CD4-positive, alpha-beta T cell treated with Interferon alpha-2 for 1 hour (primary cell): ENCODE data around the gene HAUS7.

Source experiments
- DNase-seq, 2 donors: peaks; one replicate each; pipeline ENCODE4 v3.0.0-alpha.2; 2020 to 2022

The HAUS7 gene

GRCh38 chrX:153475751-153476281 lies 5.4 kb upstream of the HAUS7 start:
- DNase-seq = no peak

- no peak for DNase-seq
Observed at GRCh38 chrX:153475271-153475670, 4.9 kb upstream of the HAUS7 start.

GRCh38 chrX:153474718-153475117 lies 4.3 kb upstream of the HAUS7 start:
- peak; percentile 36 to 55 for DNase-seq

GRCh38 chrX:153474266-153474665 lies 3.9 kb upstream of the HAUS7 start:
- DNase-seq = no peak

GRCh38 chrX:153473126-153473525 lies 2.8 kb upstream of the HAUS7 start:
- DNase-seq = no peak

GRCh38 chrX:153471663-153472280 lies 1.4 kb upstream of the HAUS7 start:
- DNase-seq = no peak

- peak in 1 of 2 donors; percentile 16 for DNase-seq
Observed at GRCh38 chrX:153469811-153470410, 465 bp downstream of the HAUS7 start.

GRCh38 chrX:153468008-153468580 lies 2.3 kb downstream of the HAUS7 start:
- no peak for DNase-seq

- no peak for DNase-seq
Observed at GRCh38 chrX:153465691-153466380, 4.5 kb downstream of the HAUS7 start.

- DNase-seq = no peak
Observed at GRCh38 chrX:153464116-153464515, 6.3 kb downstream of the HAUS7 start.

GRCh38 chrX:153463556-153463955 lies 6.8 kb downstream of the HAUS7 start:
- DNase-seq = no peak

GRCh38 chrX:153463031-153463430 lies 7.3 kb downstream of the HAUS7 start:
- DNase-seq = no peak

- DNase-seq = no peak
Observed at GRCh38 chrX:153462291-153462690, 8.1 kb downstream of the HAUS7 start.

- DNase-seq = peak; percentile 40 to 54
Observed at GRCh38 chrX:153460826-153461225, 9.6 kb downstream of the HAUS7 start.

- no peak for DNase-seq
Observed at GRCh38 chrX:153459986-153460385, 10.4 kb downstream of the HAUS7 start.

GRCh38 chrX:153458476-153458875 lies 11.9 kb downstream of the HAUS7 start:
- no peak for DNase-seq

GRCh38 chrX:153457827-153458466 lies 12.4 kb downstream of the HAUS7 start:
- DNase-seq = no peak

- no peak for DNase-seq
Observed at GRCh38 chrX:153457136-153457825, 13.1 kb downstream of the HAUS7 start.

- no peak for DNase-seq
Observed at GRCh38 chrX:153456704-153457103, 13.7 kb downstream of the HAUS7 start.

GRCh38 chrX:153456161-153456560 lies 14.2 kb downstream of the HAUS7 start:
- DNase-seq = no peak

GRCh38 chrX:153455571-153455970 lies 14.8 kb downstream of the HAUS7 start:
- DNase-seq = no peak

GRCh38 chrX:153454901-153455550 lies 15.3 kb downstream of the HAUS7 start:
- no peak for DNase-seq
